HepG2 (cell line): ENCODE data around the gene CTSW. TPM values are rescaled to one million over a fixed set of nuclear protein-coding genes. Genes with fewer than 3 reads are reported as not detected.

ENCODE experiments used
- CEBPG ChIP-seq: IDR thresholded peaks from 2 replicates; pipeline ENCODE4 v1.6.1; 2016
- FOXA3 ChIP-seq: IDR thresholded peaks from 2 replicates; pipeline ENCODE4 v1.6.1; 2016; ENCODE audit warnings: missing genetic modification reagents, missing compliant biosample characterization
- PITX1 ChIP-seq: sonication (generic); formaldehyde crosslinking; IDR thresholded peaks from 2 replicates; pipeline ENCODE4 v1.5.1; 2020; ENCODE audit warnings: mild to moderate bottlenecking, missing genetic modification reagents
- PPARG ChIP-seq: conservative IDR thresholded peaks from 2 replicates; pipeline ENCODE4 v1.6.1; 2016; ENCODE audit warnings: missing biosample characterization, missing genetic modification reagents
- REST ChIP-seq, 2 experiments: IDR thresholded peaks; 2 replicates each; pipeline ENCODE4 v1.6.1; 2011 to 2012; ENCODE audit warnings: low read length in 2 of 2, borderline replicate concordance in 1 of 2, low read depth in 1 of 2, mild to moderate bottlenecking in 1 of 2, moderate library complexity in 1 of 2
- SATB2 ChIP-seq: sonication (generic); formaldehyde crosslinking; IDR thresholded peaks from 2 replicates; pipeline ENCODE4 v1.5.0; 2020; ENCODE audit warnings: missing genetic modification reagents
- TAF15 ChIP-seq: fragments of 200-400 bp; formaldehyde crosslinking; IDR thresholded peaks from one replicate; pipeline ENCODE4 v1.6.1; 2018; ENCODE audit warnings: mild to moderate bottlenecking, low read depth, low read length; ENCODE audit not compliant: poor library complexity, severe bottlenecking
- TP53 ChIP-seq: sonication (generic); formaldehyde crosslinking; conservative IDR thresholded peaks from 2 replicates; pipeline ENCODE4 v1.4.0; 2020; ENCODE audit warnings: missing genetic modification reagents
- ZNF605 ChIP-seq: sonication (generic); formaldehyde crosslinking; IDR thresholded peaks from 2 replicates; pipeline ENCODE4 v1.8.0; 2022; ENCODE audit warnings: mild to moderate bottlenecking, missing genetic modification reagents
- ZNF761 ChIP-seq: sonication (generic); formaldehyde crosslinking; conservative IDR thresholded peaks from 2 replicates; pipeline ENCODE4 v1.4.0; 2020; ENCODE audit warnings: mild to moderate bottlenecking, missing genetic modification reagents
- polyA plus RNA-seq, 8 experiments: library from polyadenylated mRNA; depleted of rRNA in 3 of 8; stranded (reverse) in 7 of 8; unstranded in 1 of 8; fragments of >200 nt; fragmentation: Illumina TruSeq in 4 of 8; extraction: Trizol in 4 of 8; gene quantifications; 2 replicates each; pipeline versions ENCODE4 v1.2.1 to v1.2.3, GENCODE V29; 2011 to 2016; ENCODE audit warnings: low read depth in 4 of 8, missing spikeins in 1 of 8, mixed read lengths in 1 of 8; ENCODE audit not compliant: insufficient read depth in 1 of 8
- total RNA-seq, 5 experiments: library from RNA; depleted of rRNA; stranded (reverse); fragments of >200 nt; fragmentation: Illumina TruSeq; extraction: Trizol; gene quantifications; 2 replicates each; pipeline ENCODE4 v1.2.3, GENCODE V29; 2016; ENCODE audit warnings: low read depth in 1 of 5
- TF ChIP-seq, protein P1 (sequence below): sonication (generic); formaldehyde crosslinking; IDR thresholded peaks from 2 replicates; pipeline ENCODE4 v1.4.0; 2020; ENCODE audit warnings: mild to moderate bottlenecking, low read depth, missing genetic modification reagents
- TF ChIP-seq, protein P2 (sequence below): IDR thresholded peaks from 2 replicates; pipeline ENCODE4 v1.4.0; 2020; ENCODE audit warnings: mild to moderate bottlenecking, missing genetic modification reagents
- TF ChIP-seq, protein P3 (sequence below): IDR thresholded peaks from 2 replicates; pipeline ENCODE4 v1.6.1; 2016; ENCODE audit warnings: low read depth, borderline replicate concordance
- TF ChIP-seq, protein P4 (sequence below): sonication (generic); formaldehyde crosslinking; IDR thresholded peaks from 2 replicates; pipeline ENCODE4 v1.4.0; 2020; ENCODE audit warnings: mild to moderate bottlenecking, missing genetic modification reagents

Gene CTSW
- total and polyA plus RNA-seq, 2 of the 13 experiments (the other 11 are each of a cell fraction or from before 2014, with no cell fraction given): 0.09 TPM; not detected in 1

- TF ChIP-seq REST (IDR thresholded peaks at IDR 0.05; ENCODE audit: borderline replicate concordance in 1 of 2, low read depth in 1 of 2, low read length in 2 of 2) (no peak), ZNF761 (CRISPR knock-in tag) (0 out of 2 replicates have a peak, but pooled peaks have one; percentile 18), PITX1 (CRISPR knock-in tag) (peak; percentile 61; the same call in 1 of the 2 replicates), FOXA3 (CRISPR knock-in tag) (peak; percentile 33), TP53 (CRISPR knock-in tag) (0 out of 2 replicates have a peak, but pooled peaks have one; percentile 27), ZNF605 (CRISPR knock-in tag) (peak; percentile 31; the same call in 1 of the 2 replicates), SATB2 (CRISPR knock-in tag) (0 out of 2 replicates have a peak, but pooled peaks have one; percentile 25), CEBPG (CRISPR knock-in tag) (no peak), PPARG (CRISPR knock-in tag) (peak; percentile 54), TAF15 (peak; percentile 52)
- TF ChIP-seq, protein P1, sequence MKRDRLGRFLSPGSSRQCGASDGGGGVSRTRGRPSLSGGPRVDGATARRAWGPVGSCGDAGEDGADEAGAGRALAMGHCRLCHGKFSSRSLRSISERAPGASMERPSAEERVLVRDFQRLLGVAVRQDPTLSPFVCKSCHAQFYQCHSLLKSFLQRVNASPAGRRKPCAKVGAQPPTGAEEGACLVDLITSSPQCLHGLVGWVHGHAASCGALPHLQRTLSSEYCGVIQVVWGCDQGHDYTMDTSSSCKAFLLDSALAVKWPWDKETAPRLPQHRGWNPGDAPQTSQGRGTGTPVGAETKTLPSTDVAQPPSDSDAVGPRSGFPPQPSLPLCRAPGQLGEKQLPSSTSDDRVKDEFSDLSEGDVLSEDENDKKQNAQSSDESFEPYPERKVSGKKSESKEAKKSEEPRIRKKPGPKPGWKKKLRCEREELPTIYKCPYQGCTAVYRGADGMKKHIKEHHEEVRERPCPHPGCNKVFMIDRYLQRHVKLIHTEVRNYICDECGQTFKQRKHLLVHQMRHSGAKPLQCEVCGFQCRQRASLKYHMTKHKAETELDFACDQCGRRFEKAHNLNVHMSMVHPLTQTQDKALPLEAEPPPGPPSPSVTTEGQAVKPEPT: peak; percentile 38; the same call in 1 of the 2 replicates
- TF ChIP-seq, protein P2, sequence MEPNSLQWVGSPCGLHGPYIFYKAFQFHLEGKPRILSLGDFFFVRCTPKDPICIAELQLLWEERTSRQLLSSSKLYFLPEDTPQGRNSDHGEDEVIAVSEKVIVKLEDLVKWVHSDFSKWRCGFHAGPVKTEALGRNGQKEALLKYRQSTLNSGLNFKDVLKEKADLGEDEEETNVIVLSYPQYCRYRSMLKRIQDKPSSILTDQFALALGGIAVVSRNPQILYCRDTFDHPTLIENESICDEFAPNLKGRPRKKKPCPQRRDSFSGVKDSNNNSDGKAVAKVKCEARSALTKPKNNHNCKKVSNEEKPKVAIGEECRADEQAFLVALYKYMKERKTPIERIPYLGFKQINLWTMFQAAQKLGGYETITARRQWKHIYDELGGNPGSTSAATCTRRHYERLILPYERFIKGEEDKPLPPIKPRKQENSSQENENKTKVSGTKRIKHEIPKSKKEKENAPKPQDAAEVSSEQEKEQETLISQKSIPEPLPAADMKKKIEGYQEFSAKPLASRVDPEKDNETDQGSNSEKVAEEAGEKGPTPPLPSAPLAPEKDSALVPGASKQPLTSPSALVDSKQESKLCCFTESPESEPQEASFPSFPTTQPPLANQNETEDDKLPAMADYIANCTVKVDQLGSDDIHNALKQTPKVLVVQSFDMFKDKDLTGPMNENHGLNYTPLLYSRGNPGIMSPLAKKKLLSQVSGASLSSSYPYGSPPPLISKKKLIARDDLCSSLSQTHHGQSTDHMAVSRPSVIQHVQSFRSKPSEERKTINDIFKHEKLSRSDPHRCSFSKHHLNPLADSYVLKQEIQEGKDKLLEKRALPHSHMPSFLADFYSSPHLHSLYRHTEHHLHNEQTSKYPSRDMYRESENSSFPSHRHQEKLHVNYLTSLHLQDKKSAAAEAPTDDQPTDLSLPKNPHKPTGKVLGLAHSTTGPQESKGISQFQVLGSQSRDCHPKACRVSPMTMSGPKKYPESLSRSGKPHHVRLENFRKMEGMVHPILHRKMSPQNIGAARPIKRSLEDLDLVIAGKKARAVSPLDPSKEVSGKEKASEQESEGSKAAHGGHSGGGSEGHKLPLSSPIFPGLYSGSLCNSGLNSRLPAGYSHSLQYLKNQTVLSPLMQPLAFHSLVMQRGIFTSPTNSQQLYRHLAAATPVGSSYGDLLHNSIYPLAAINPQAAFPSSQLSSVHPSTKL (CRISPR knock-in tag): peak; percentile 25
- TF ChIP-seq, protein P3, sequence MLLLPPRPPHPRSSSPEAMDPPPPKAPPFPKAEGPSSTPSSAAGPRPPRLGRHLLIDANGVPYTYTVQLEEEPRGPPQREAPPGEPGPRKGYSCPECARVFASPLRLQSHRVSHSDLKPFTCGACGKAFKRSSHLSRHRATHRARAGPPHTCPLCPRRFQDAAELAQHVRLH: no peak; the same call in 1 of the 2 replicates
- TF ChIP-seq, protein P4, sequence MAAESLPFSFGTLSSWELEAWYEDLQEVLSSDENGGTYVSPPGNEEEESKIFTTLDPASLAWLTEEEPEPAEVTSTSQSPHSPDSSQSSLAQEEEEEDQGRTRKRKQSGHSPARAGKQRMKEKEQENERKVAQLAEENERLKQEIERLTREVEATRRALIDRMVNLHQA (CRISPR knock-in tag): no peak
These were observed 19.1 kb upstream of the CTSW start, which contains the start of gene MUS81 (continued) for GRCh38 chr11:65860278-65861164.
